ENCODE measurements around the gene GLMP.

GRCh38 chr1:156285437-156285836, 10.0 kb downstream of the GLMP start:
- no peak for TF ChIP-seq CREB1 (IDR thresholded peaks at IDR 0.05; ENCODE audit: low read depth)
- TF ChIP-seq, protein P1, sequence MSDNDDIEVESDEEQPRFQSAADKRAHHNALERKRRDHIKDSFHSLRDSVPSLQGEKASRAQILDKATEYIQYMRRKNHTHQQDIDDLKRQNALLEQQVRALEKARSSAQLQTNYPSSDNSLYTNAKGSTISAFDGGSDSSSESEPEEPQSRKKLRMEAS (IDR thresholded peaks at IDR 0.05), result no peak
- TF ChIP-seq TAF1 (IDR thresholded peaks at IDR 0.05; ENCODE audit: low read depth), result no peak

Data from Ishikawa (cell line).